Testis (tissue), 2 donors: ENCODE measurements around the gene ITGA1.

Experiments
- POLR2A ChIP-seq: fragments of 450-650 bp; IDR thresholded peaks from one replicate; pipeline ENCODE4 v1.6.1; 2017; ENCODE audit warnings: antibody characterized with exemption, mild to moderate bottlenecking, moderate library complexity
- TF ChIP-seq, protein P1 (sequence below), 3 experiments: fragments of 450-650 bp in 2 of 3; fragments of 200-600 bp in 1 of 3; sonication (generic) in 1 of 3; IDR thresholded peaks; one replicate each; pipeline ENCODE4 v1.5.1; 2016 to 2019; ENCODE audit warnings: antibody characterized with exemption in 3 of 3, mild to moderate bottlenecking in 2 of 3, moderate library complexity in 1 of 3

DNA sequence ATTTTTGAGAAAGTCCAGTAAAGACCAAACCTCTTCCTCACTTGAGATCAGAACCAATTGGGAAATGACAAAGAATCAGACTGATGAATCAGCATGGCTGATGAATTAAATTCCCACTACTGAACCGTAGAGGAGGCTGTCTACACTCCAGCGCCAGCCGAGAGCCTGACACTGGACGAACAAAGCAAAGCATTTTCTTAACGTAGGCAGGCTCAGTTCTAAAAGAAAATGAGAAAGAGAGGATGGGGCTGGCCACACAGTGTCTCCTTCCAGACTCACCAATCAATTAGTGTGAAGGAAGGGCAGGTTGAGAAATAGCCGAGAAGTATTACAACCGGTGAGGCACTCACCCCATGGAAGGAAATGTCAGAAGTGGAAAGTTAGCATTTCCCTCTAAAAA, 49.4 kb downstream of the ITGA1 start:
- no peak for TF ChIP-seq POLR2A
- TF ChIP-seq, protein P1, sequence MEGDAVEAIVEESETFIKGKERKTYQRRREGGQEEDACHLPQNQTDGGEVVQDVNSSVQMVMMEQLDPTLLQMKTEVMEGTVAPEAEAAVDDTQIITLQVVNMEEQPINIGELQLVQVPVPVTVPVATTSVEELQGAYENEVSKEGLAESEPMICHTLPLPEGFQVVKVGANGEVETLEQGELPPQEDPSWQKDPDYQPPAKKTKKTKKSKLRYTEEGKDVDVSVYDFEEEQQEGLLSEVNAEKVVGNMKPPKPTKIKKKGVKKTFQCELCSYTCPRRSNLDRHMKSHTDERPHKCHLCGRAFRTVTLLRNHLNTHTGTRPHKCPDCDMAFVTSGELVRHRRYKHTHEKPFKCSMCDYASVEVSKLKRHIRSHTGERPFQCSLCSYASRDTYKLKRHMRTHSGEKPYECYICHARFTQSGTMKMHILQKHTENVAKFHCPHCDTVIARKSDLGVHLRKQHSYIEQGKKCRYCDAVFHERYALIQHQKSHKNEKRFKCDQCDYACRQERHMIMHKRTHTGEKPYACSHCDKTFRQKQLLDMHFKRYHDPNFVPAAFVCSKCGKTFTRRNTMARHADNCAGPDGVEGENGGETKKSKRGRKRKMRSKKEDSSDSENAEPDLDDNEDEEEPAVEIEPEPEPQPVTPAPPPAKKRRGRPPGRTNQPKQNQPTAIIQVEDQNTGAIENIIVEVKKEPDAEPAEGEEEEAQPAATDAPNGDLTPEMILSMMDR (IDR thresholded peaks at IDR 0.05) = no peak
